Hair follicle dermal papilla cell (primary cell): ENCODE results near the gene MRPL16. TPM values are rescaled to one million over a fixed set of nuclear protein-coding genes. Genes with fewer than 3 reads are reported as not detected.

ENCODE experiments used
- total RNA-seq: library from RNA; depleted of rRNA; stranded (reverse); fragments of >200 nt; gene quantifications from 2 replicates; pipeline ENCODE4 v1.2.3, GENCODE V29; 2012

MRPL16 gene
- total RNA-seq: 25.9 and 26.1 TPM in 2 replicates

GRCh38 chr11:59810189-59810910 lies at the start of gene MRPL16:
Gene MRPL16, minus strand, starts transcription at chr11:59810778. Its CDS starts 120 bp downstream, at chr11:59810658.

GRCh38 chr11:59845399-59845798 lies 34.8 kb upstream of the MRPL16 start, which contains the start of gene CBLIF:
Gene CBLIF, minus strand, starts transcription at chr11:59845499. Its CDS starts 46 bp downstream, at chr11:59845453.

Other genes starting within 250 kb of the MRPL16 start
- 28.4 and 30.3 TPM in 2 replicates for gene OSBP, start 195.0 kb downstream of the MRPL16 start, total RNA-seq
- gene PATL1, start 141.7 kb downstream of the MRPL16 start, total RNA-seq: 15.6 and 15.8 TPM in 2 replicates
- not detected in 2 replicates for gene OR10V1, start 96.9 kb downstream of the MRPL16 start, total RNA-seq
- 16.8 and 21.7 TPM in 2 replicates for gene STX3, start 55.4 kb downstream of the MRPL16 start, total RNA-seq
- not detected in 2 replicates for gene CBLIF, start 34.7 kb upstream of the MRPL16 start, total RNA-seq
- gene TCN1, start 55.7 kb upstream of the MRPL16 start, total RNA-seq: not detected in 2 replicates
- not detected in 2 replicates for gene OOSP3, start 68.0 kb upstream of the MRPL16 start, total RNA-seq
- gene OOSP1, start 127.7 kb upstream of the MRPL16 start, total RNA-seq: not detected in 2 replicates
- not detected in 2 replicates for gene OOSP4A, start 153.3 kb upstream of the MRPL16 start, total RNA-seq
- gene OOSP4B, start 206.4 kb upstream of the MRPL16 start, total RNA-seq: not detected in 2 replicates
- not detected in 2 replicates for gene OOSP2, start 229.6 kb upstream of the MRPL16 start, total RNA-seq
- not detected in 2 replicates for gene MS4A3, start 245.9 kb upstream of the MRPL16 start, total RNA-seq